Trophoblast cell (in vitro differentiated cells and primary cell): ENCODE data around the gene CBLC.

Source experiments
- DNase-seq, 2 donors: peaks; one replicate each; pipeline ENCODE4 v3.0.0-alpha.2; 2016
- H2AFZ ChIP-seq: 2 replicates; pipeline ENCODE4 v1.6.1; 2013; ENCODE audit warnings: low read length, moderate library complexity, mild to moderate bottlenecking; ENCODE audit not compliant: insufficient read depth, poor library complexity
- H2AK5ac ChIP-seq: 2 replicates; pipeline ENCODE4 v1.6.1; 2013; ENCODE audit warnings: mild to moderate bottlenecking, low read length
- H2BK120ac ChIP-seq: 2 replicates; pipeline ENCODE4 v1.6.1; 2013; ENCODE audit warnings: low read length, mild to moderate bottlenecking, moderate library complexity; ENCODE audit not compliant: insufficient read depth, poor library complexity
- H2BK12ac ChIP-seq: 2 replicates; pipeline ENCODE4 v1.6.1; 2013; ENCODE audit warnings: mild to moderate bottlenecking, low read length, moderate library complexity
- H2BK5ac ChIP-seq: 2 replicates; pipeline ENCODE4 v1.6.1; 2013; ENCODE audit warnings: low read length, low read depth, moderate library complexity, mild to moderate bottlenecking; ENCODE audit not compliant: poor library complexity
- H3K14ac ChIP-seq: 2 replicates; pipeline ENCODE4 v1.6.1; 2013; ENCODE audit warnings: mild to moderate bottlenecking, low read length
- H3K18ac ChIP-seq: 2 replicates; pipeline ENCODE4 v1.6.1; 2013; ENCODE audit warnings: mild to moderate bottlenecking, low read length
- H3K23ac ChIP-seq: 2 replicates; pipeline ENCODE4 v1.6.1; 2013; ENCODE audit warnings: low read length
- H3K27ac ChIP-seq: 2 replicates; pipeline ENCODE4 v1.5.1; 2013; ENCODE audit warnings: low read depth, mild to moderate bottlenecking, inconsistent platforms, low read length, moderate library complexity
- H3K27me3 ChIP-seq: 2 replicates; pipeline ENCODE4 v1.6.1; 2013; ENCODE audit warnings: inconsistent platforms, mild to moderate bottlenecking, low read length, moderate library complexity; ENCODE audit not compliant: insufficient read depth
- H3K36me3 ChIP-seq, 2 experiments: 1 replicate in 1 of 2; 2 replicates in 1 of 2; pipeline ENCODE4 v1.6.1; 2013; ENCODE audit warnings: low read length in 2 of 2, mild to moderate bottlenecking in 2 of 2, moderate library complexity in 1 of 2; ENCODE audit not compliant: insufficient read depth in 2 of 2, control insufficient read depth in 1 of 2
- H3K4ac ChIP-seq: 2 replicates; pipeline ENCODE4 v1.6.1; 2013; ENCODE audit warnings: low read depth, mild to moderate bottlenecking, low read length, moderate library complexity
- H3K4me1 ChIP-seq, 2 experiments: 1 replicate in 1 of 2; 2 replicates in 1 of 2; pipeline ENCODE4 v1.6.1; 2013; ENCODE audit warnings: low read length in 2 of 2, mild to moderate bottlenecking in 2 of 2, moderate library complexity in 1 of 2; ENCODE audit not compliant: insufficient read depth in 2 of 2, control insufficient read depth in 1 of 2
- H3K4me2 ChIP-seq: 2 replicates; pipeline ENCODE4 v1.6.1; 2013; ENCODE audit warnings: inconsistent platforms, mild to moderate bottlenecking, low read length, moderate library complexity
- H3K4me3 ChIP-seq: 2 replicates; pipeline ENCODE4 v1.5.1; 2013; ENCODE audit warnings: mild to moderate bottlenecking, low read depth, low read length, inconsistent platforms
- H3K79me1 ChIP-seq: one replicate; pipeline ENCODE4 v1.6.1; 2013; ENCODE audit warnings: low read length
- H3K79me2 ChIP-seq: 2 replicates; pipeline ENCODE4 v1.6.1; 2013; ENCODE audit warnings: low read length, mild to moderate bottlenecking; ENCODE audit not compliant: control insufficient read depth, insufficient read depth, poor library complexity
- H3K9ac ChIP-seq: 2 replicates; pipeline ENCODE4 v1.6.1; 2013; ENCODE audit warnings: mild to moderate bottlenecking, low read length
- H3K9me3 ChIP-seq: 2 replicates; pipeline ENCODE4 v1.6.1; 2013; ENCODE audit warnings: low read depth, mild to moderate bottlenecking, control low read depth, inconsistent platforms, low read length; ENCODE audit not compliant: insufficient read depth
- H4K12ac ChIP-seq: 2 replicates; pipeline ENCODE4 v1.6.1; 2013; ENCODE audit warnings: low read depth, mild to moderate bottlenecking, low read length, moderate library complexity
- H4K8ac ChIP-seq: 2 replicates; pipeline ENCODE4 v1.6.1; 2013; ENCODE audit warnings: low read depth, mild to moderate bottlenecking, low read length, moderate library complexity
- H4K91ac ChIP-seq: one replicate; pipeline ENCODE4 v1.6.1; 2013; ENCODE audit warnings: low read depth, mild to moderate bottlenecking, low read length, moderate library complexity
- WGBS: extraction: QIAGEN DNeasy Blood & Tissue Kit; methylation state at CpG from one replicate; pipeline ENCODE4 v1.1.7; 2013; ENCODE audit warnings: missing lambda C conversion rate; ENCODE audit not compliant: insufficient read length, insufficient coverage; ENCODE audit errors: extremely low coverage; 5-methylcytosine and 5-hydroxymethylcytosine counted together

The CBLC gene

GRCh38 chr19:44818466-44819031, 40.9 kb downstream of the CBLC start:
- Histone ChIP-seq H3K4me2 (no peak overlapping the region), H3K79me1 (no peaks in the 10 kb centered on the region), H2AK5ac (no peak overlapping the region), H3K4ac (no peak overlapping the region), H4K91ac (no peak overlapping the region), H3K23ac (no peak overlapping the region), H3K18ac (no peak overlapping the region), H3K9me3 (no peaks in the 10 kb centered on the region), H2BK12ac (no peak overlapping the region), H2BK120ac (no peak overlapping the region), H3K14ac (no peak overlapping the region), H3K4me3 (no peak overlapping the region), H2BK5ac (no peak overlapping the region), H3K79me2 (no peaks in the 10 kb centered on the region), H3K27ac (no peak overlapping the region), H3K9ac (no peak overlapping the region), H3K4me1 (no peaks in the 10 kb centered on the region), H4K8ac (no peak overlapping the region), H2AFZ (no peak overlapping the region), H3K27me3 (no peaks in the 10 kb centered on the region), H3K36me3 (peaks cover 2 to 4% of the 10 kb centered on the region in 2 experiments), H4K12ac (no peak overlapping the region)
- no peak for DNase-seq
- WGBS = no CpG with 5 or more reads among the region's 20 CpGs

DNA sequence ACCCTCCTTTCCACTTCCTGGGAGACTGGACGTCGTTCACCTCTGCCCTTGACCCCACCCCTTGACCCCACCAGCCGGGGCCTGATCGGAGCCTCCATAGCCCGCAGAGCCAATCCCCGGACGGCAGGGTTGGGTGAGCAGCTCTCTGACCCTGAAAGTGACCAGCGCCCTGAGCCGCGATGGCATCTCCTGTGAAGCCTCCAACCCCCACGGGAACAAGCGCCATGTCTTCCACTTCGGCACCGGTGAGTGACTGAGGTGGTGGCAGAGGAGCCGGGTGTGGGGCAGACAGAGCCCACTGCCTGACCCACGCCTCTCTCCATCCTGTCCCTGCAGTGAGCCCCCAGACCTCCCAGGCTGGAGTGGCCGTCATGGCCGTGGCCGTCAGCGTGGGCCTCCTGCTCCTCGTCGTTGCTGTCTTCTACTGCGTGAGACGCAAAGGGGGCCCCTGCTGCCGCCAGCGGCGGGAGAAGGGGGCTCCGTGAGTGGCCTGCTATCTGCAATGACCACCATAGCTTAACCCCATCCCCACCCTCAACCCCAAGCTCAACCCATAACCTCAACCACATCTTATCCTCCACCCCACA, 41.6 kb downstream of the CBLC start:
- peaks cover 0 to 3% of the 10 kb centered on the region in 2 experiments for H3K36me3 ChIP-seq
- H3K9ac ChIP-seq = no peak overlapping the region
- H3K9me3 ChIP-seq = no peaks in the 10 kb centered on the region
- no CpG with 5 or more reads among the region's 28 CpGs for WGBS
- no peak overlapping the region for H3K4ac ChIP-seq
- no peak overlapping the region for H3K4me2 ChIP-seq
- no peak overlapping the region for H3K18ac ChIP-seq
- H4K12ac ChIP-seq = no peak overlapping the region
- H3K4me3 ChIP-seq = no peak overlapping the region
- no peak overlapping the region for H4K91ac ChIP-seq
- H2BK5ac ChIP-seq = no peak overlapping the region
- H2AK5ac ChIP-seq = no peak overlapping the region
- H3K4me1 ChIP-seq = no peaks in the 10 kb centered on the region
- no peak overlapping the region for H2BK12ac ChIP-seq
- H4K8ac ChIP-seq = no peak overlapping the region
- DNase-seq = no peak
- no peak overlapping the region for H3K27ac ChIP-seq
- H2AFZ ChIP-seq = no peak overlapping the region
- no peaks in the 10 kb centered on the region for H3K27me3 ChIP-seq
- no peak overlapping the region for H3K14ac ChIP-seq
- H3K23ac ChIP-seq = no peak overlapping the region
- no peaks in the 10 kb centered on the region for H3K79me1 ChIP-seq
- H2BK120ac ChIP-seq = no peak overlapping the region
- no peaks in the 10 kb centered on the region for H3K79me2 ChIP-seq

- no peak overlapping the region for H2BK120ac ChIP-seq
- no peaks in the 10 kb centered on the region for H3K79me2 ChIP-seq
- H3K4me1 ChIP-seq = no peaks in the 10 kb centered on the region
- no peak overlapping the region for H2BK12ac ChIP-seq
- no peak overlapping the region for H3K23ac ChIP-seq
- H3K4ac ChIP-seq = no peak overlapping the region
- no peak overlapping the region for H4K12ac ChIP-seq
- H3K36me3 ChIP-seq = no peaks in the 10 kb centered on the region
- no peaks in the 10 kb centered on the region for H3K79me1 ChIP-seq
- H2AFZ ChIP-seq = no peak overlapping the region
- H3K4me3 ChIP-seq = no peak overlapping the region
- H3K18ac ChIP-seq = no peak overlapping the region
- DNase-seq = no peak
- no peaks in the 10 kb centered on the region for H3K9me3 ChIP-seq
- no peak overlapping the region for H3K4me2 ChIP-seq
- H3K27me3 ChIP-seq = no peaks in the 10 kb centered on the region
- no peak overlapping the region for H4K91ac ChIP-seq
- WGBS = no CpG with 5 or more reads among the region's 35 CpGs
- no peak overlapping the region for H2AK5ac ChIP-seq
- no peak overlapping the region for H3K27ac ChIP-seq
- no peak overlapping the region for H3K9ac ChIP-seq
- no peak overlapping the region for H2BK5ac ChIP-seq
- H3K14ac ChIP-seq = no peak overlapping the region
- H4K8ac ChIP-seq = no peak overlapping the region
These were observed 43.2 kb downstream of the CBLC start for GRCh38 chr19:44820648-44821609.

- no peak overlapping the region for H3K4me3 ChIP-seq
- H3K36me3 ChIP-seq = no peaks in the 10 kb centered on the region
- no peak overlapping the region for H2AK5ac ChIP-seq
- H2BK5ac ChIP-seq = no peak overlapping the region
- no peak overlapping the region for H3K27ac ChIP-seq
- no peak overlapping the region for H3K14ac ChIP-seq
- no peak overlapping the region for H3K4ac ChIP-seq
- WGBS = no CpG with 5 or more reads among the region's 11 CpGs
- H2BK120ac ChIP-seq = no peak overlapping the region
- H3K4me1 ChIP-seq = no peaks in the 10 kb centered on the region
- no peak overlapping the region for H2BK12ac ChIP-seq
- no peak overlapping the region for H3K9ac ChIP-seq
- H4K12ac ChIP-seq = no peak overlapping the region
- no peak overlapping the region for H3K4me2 ChIP-seq
- no peak overlapping the region for H3K18ac ChIP-seq
- no peaks in the 10 kb centered on the region for H3K27me3 ChIP-seq
- H3K9me3 ChIP-seq = no peaks in the 10 kb centered on the region
- H4K91ac ChIP-seq = no peak overlapping the region
- no peak for DNase-seq
- H4K8ac ChIP-seq = no peak overlapping the region
- H3K79me2 ChIP-seq = no peaks in the 10 kb centered on the region
- no peak overlapping the region for H2AFZ ChIP-seq
- H3K23ac ChIP-seq = no peak overlapping the region
- no peaks in the 10 kb centered on the region for H3K79me1 ChIP-seq
These were observed 44.5 kb downstream of the CBLC start for GRCh38 chr19:44822177-44822576.
